Erythroblast (primary cell): ENCODE results near the gene FCER2.
"Not testable (repeated sequence)": the region's sequence is repeated elsewhere in the genome, so short reads cannot be mapped to it uniquely, and the experiment has no call there.

Experiments
- GATA1 ChIP-seq: IDR thresholded peaks from 2 replicates; pipeline ENCODE4 v1.6.1; 2011; ENCODE audit warnings: low read depth, mild to moderate bottlenecking, control low read depth, low read length, moderate library complexity
- POLR2A ChIP-seq: IDR thresholded peaks from 2 replicates; pipeline ENCODE4 v1.6.1; 2011; ENCODE audit warnings: mild to moderate bottlenecking, low read length

DNA sequence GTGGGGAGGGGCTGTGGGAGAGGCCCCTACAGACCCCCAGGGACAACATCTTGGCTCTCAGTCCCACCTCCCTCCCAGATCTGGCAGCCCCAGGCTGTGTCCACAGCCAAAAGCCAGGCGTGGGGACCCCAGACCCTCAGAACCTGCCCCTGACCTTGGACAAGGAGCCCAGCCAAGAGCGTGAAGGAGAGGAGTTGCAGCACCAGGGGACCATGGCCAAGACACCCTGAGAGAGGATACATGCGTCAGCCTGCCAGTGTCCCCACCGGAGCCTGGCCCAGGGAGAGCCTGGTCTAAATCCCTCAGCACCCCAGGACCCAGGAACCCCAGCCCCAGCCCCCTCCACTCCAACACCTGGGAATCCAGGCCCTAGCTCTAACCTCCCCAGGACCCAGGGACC, 44.4 kb upstream of the FCER2 start:
- not testable (repeated sequence) for TF ChIP-seq POLR2A, GATA1
